ENCODE data around the gene TECPR1. TPM values are rescaled to one million over a fixed set of nuclear protein-coding genes. Genes with fewer than 3 reads are reported as not detected.

Gene TECPR1
- total RNA-seq, 1 donor from 2014 or later: 15.1 TPM

DNA sequence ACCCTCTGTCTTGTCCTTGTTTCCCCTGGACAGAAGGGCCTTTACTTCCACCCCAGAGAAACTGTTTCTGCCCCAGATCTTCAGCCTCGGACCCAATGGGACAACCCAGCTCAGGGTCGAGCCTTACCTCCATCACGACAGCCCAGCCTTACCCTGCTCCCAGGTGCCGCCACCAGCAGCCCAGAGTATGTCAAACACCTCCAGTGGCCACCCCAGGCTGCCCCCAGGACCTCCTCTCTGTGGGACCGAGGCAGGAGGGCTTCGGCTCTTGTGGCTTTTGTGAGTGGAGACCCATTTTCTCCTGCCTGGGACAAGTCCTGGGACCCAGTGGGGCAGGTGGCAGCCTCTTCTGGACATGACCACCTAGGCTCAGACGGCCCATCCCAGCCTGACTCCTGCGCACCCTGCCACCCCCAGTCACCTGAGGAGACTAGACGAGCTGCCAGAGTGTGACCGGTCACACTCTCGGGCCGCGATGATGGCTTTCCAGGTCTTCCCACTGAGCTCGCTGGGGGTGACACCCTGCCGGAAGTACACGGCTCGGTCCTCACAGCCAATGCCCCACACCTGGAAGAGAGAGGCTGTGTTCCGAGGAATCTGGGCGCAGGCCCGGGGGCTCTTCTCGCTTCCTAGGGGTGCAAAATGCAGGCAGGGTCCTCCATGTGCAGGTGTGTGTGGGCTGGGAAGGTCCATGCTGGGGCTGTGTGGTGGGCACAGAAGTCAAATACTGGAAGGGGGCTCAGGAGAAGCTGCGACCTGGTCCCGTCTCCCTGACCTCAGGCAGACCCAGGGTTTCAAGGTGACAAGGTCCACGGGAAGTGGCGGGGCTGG lies 15.5 kb downstream of the TECPR1 start:
- H3K4me1 ChIP-seq (ENCODE audit: control insufficient read depth in 3 of 3, insufficient read depth in 3 of 3, low read length in 3 of 3): no peaks in the 10 kb centered on the region
- H3K9me3 ChIP-seq (ENCODE audit: control insufficient read depth in 3 of 3, low read length in 3 of 3): no peaks in the 10 kb centered on the region
- H3K27me3 ChIP-seq (ENCODE audit: control insufficient read depth in 3 of 3, insufficient read depth in 3 of 3, low read length in 3 of 3): no peaks in the 10 kb centered on the region
- H3K27ac ChIP-seq (ENCODE audit: low read depth, low read length): no peak overlapping the region
- no peak overlapping the region for H3K4me3 ChIP-seq (ENCODE audit: low read length in 3 of 3)
- peaks cover 15 to 40% (median 27%) of the 10 kb centered on the region in 3 donors for H3K36me3 ChIP-seq (ENCODE audit: control insufficient read depth in 3 of 3, insufficient read depth in 3 of 3, low read length in 3 of 3)
- no peak overlapping the region for H3K9ac ChIP-seq (ENCODE audit: low read depth in 1 of 3, low read length in 3 of 3)

DNA sequence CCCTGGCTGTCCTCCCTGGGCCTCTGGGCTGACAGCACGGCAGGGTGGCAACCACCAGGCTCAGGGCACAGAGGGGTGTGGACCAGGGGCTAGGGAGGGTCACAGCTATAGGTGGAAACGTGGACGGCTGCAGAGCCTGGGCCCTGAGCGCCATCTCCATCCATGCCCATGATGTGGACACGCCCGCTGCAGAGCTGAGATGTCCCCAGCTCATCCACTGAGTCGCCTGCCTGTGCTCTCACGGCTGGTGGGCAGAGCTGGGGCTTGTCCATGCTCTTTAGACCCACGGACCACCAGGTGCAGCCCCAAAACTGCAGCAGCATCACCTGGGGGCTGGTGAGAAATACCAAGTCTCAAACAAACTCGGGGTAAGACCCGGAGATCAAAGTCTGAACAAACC lies 16.1 kb downstream of the TECPR1 start:
- peaks cover 15 to 37% (median 23%) of the 10 kb centered on the region in 3 donors for H3K36me3 ChIP-seq (ENCODE audit: control insufficient read depth in 3 of 3, insufficient read depth in 3 of 3, low read length in 3 of 3)
- H3K4me3 ChIP-seq (ENCODE audit: low read length in 3 of 3): no peak overlapping the region
- no peaks in the 10 kb centered on the region for H3K27me3 ChIP-seq (ENCODE audit: control insufficient read depth in 3 of 3, insufficient read depth in 3 of 3, low read length in 3 of 3)
- no peaks in the 10 kb centered on the region for H3K9me3 ChIP-seq (ENCODE audit: control insufficient read depth in 3 of 3, low read length in 3 of 3)
- H3K4me1 ChIP-seq (ENCODE audit: control insufficient read depth in 3 of 3, insufficient read depth in 3 of 3, low read length in 3 of 3): no peaks in the 10 kb centered on the region
- no peak overlapping the region for H3K27ac ChIP-seq (ENCODE audit: low read depth, low read length)
- H3K9ac ChIP-seq (ENCODE audit: low read depth in 1 of 3, low read length in 3 of 3): no peak overlapping the region

DNA sequence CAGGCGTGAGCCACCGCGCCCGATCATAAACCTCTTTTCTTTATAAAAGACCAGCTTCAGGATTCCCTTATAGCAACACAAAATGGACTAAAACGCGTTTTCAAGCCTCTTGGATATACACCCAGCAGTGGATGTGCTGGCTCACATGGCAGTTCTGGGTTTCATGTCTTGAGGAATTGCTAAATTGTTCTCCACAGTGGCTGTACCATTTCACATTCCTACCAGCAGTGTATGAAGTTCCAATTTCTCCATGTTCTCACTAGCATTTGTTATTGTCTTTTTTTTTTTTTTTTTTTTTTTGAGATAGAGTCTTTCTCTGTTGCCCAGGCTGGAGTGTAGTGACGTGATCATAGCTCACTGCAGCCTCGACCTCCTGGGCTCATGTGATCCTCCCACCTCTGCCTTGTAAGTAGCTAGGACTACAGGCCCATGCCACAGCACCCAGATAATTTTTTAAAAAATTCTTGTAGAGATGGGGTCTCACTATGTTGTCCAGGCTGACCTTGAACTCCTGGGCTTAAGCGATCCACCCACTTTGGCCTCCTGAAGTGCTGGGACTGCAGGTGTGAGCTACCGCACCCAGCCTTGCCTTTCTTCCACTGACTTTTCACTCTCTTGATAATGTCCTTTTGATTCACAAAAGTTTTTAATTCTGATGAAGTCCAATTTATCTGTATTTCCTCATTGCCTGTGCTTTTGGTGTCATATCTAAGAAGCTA lies 17.4 kb downstream of the TECPR1 start:
- no peak overlapping the region for H3K4me3 ChIP-seq (ENCODE audit: low read length in 3 of 3)
- no peak overlapping the region for H3K9ac ChIP-seq (ENCODE audit: low read depth in 1 of 3, low read length in 3 of 3)
- H3K4me1 ChIP-seq (ENCODE audit: control insufficient read depth in 3 of 3, insufficient read depth in 3 of 3, low read length in 3 of 3): peaks cover under 1 to 2% (median under 1%) of the 10 kb centered on the region in 3 donors
- H3K9me3 ChIP-seq (ENCODE audit: control insufficient read depth in 3 of 3, low read length in 3 of 3): no peaks in the 10 kb centered on the region
- H3K27ac ChIP-seq (ENCODE audit: low read depth, low read length): no peak overlapping the region
- H3K36me3 ChIP-seq (ENCODE audit: control insufficient read depth in 3 of 3, insufficient read depth in 3 of 3, low read length in 3 of 3): peaks cover 13 to 31% (median 18%) of the 10 kb centered on the region in 3 donors
- H3K27me3 ChIP-seq (ENCODE audit: control insufficient read depth in 3 of 3, insufficient read depth in 3 of 3, low read length in 3 of 3): no peaks in the 10 kb centered on the region

DNA sequence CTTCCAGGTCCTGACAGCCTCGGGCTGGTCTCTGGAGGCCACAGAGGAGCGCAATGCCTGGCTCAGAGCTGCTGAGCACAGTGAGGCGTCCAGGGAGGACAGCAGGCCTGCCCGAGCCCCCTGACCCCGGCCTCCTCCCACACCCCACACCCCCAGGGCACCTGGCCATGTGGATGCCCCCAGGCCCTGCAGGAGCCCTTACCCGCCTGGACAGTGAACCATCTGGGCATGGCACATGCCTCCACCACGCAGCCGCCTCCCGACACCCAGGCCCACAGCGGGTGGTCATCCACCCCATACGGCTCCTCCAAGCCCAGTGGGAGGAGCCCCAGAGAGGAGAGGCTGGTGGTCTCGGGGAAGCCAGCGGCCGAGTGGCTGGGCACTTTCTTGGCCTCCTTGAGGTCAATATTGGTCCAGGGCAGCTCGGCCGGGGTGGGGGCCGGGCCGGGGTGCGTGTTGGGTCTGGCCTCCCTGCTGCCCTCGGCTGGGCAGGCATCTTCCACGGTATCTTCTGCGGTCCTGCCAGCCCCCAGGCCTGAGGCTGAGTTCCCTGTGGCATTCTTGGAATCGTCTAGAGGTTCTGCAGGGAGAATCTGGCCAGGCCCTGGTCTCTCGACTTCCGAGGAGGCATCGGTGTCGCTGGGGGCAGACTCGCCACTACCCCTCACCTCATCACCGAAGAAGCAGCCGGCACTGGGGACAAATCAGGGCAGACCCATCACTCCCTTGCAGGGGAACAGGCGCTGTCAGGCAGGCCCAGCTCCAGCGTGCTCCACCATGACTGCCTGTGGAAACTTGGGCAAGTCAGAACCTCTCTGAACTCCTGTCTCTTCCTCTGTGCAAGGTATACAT lies 18.6 kb downstream of the TECPR1 start:
- Histone ChIP-seq H3K9ac (ENCODE audit: low read depth in 1 of 3, low read length in 3 of 3) (no peak overlapping the region), H3K4me3 (ENCODE audit: low read length in 3 of 3) (no peak overlapping the region), H3K36me3 (ENCODE audit: control insufficient read depth in 3 of 3, insufficient read depth in 3 of 3, low read length in 3 of 3) (peaks cover 8 to 22% (median 8%) of the 10 kb centered on the region in 3 donors), H3K27me3 (ENCODE audit: control insufficient read depth in 3 of 3, insufficient read depth in 3 of 3, low read length in 3 of 3) (no peaks in the 10 kb centered on the region), H3K4me1 (ENCODE audit: control insufficient read depth in 3 of 3, insufficient read depth in 3 of 3, low read length in 3 of 3) (peaks cover 6 to 10% (median 8%) of the 10 kb centered on the region in 3 donors), H3K27ac (ENCODE audit: low read depth, low read length) (no peak overlapping the region), H3K9me3 (ENCODE audit: control insufficient read depth in 3 of 3, low read length in 3 of 3) (no peaks in the 10 kb centered on the region)

DNA sequence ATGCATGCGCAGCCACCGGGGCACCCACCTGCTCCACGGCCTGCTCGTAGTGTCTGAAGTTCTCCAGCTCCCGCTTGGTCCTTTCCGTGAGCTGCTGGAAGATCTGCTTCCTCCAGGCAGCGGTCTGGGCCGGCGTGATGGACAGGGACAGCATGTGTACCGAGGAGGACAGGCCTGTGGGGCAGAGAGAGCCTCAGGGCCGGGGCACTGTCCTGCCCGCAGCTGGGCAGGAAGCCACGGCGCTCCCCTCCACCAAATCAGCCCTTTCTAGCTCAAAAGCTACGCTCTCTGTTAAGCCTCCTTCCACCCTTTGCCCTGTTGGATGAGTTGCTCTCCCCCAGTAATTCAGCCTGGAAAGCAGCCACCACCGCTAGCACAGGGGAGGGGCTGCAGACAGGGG lies 19.2 kb downstream of the TECPR1 start:
- Histone ChIP-seq H3K4me1 (ENCODE audit: control insufficient read depth in 3 of 3, insufficient read depth in 3 of 3, low read length in 3 of 3) (peaks cover 6 to 10% (median 8%) of the 10 kb centered on the region in 3 donors), H3K4me3 (ENCODE audit: low read length in 3 of 3) (no peak overlapping the region), H3K27ac (ENCODE audit: low read depth, low read length) (no peak overlapping the region), H3K9ac (ENCODE audit: low read depth in 1 of 3, low read length in 3 of 3) (no peak overlapping the region), H3K9me3 (ENCODE audit: control insufficient read depth in 3 of 3, low read length in 3 of 3) (no peaks in the 10 kb centered on the region), H3K27me3 (ENCODE audit: control insufficient read depth in 3 of 3, insufficient read depth in 3 of 3, low read length in 3 of 3) (no peaks in the 10 kb centered on the region), H3K36me3 (ENCODE audit: control insufficient read depth in 3 of 3, insufficient read depth in 3 of 3, low read length in 3 of 3) (peaks cover 9 to 20% (median 9%) of the 10 kb centered on the region in 3 donors)

DNA sequence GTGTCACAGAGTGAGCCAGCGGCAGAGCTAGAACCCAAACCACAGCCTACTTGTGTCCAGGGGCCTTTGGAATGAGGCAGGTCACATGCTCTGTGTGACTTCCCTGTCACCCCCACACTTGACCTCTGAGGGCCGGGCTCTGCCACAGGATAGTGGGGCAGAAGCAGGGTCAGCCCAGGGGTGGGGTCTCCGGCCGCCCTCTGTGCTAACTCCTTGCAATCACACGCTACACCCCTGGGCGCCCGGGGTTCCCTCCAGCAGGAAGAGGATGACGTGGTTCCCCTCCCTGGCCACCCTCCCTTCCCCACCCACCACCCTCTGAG lies 19.8 kb downstream of the TECPR1 start:
- peaks cover 10 to 20% (median 10%) of the 10 kb centered on the region in 3 donors for H3K36me3 ChIP-seq (ENCODE audit: control insufficient read depth in 3 of 3, insufficient read depth in 3 of 3, low read length in 3 of 3)

DNA sequence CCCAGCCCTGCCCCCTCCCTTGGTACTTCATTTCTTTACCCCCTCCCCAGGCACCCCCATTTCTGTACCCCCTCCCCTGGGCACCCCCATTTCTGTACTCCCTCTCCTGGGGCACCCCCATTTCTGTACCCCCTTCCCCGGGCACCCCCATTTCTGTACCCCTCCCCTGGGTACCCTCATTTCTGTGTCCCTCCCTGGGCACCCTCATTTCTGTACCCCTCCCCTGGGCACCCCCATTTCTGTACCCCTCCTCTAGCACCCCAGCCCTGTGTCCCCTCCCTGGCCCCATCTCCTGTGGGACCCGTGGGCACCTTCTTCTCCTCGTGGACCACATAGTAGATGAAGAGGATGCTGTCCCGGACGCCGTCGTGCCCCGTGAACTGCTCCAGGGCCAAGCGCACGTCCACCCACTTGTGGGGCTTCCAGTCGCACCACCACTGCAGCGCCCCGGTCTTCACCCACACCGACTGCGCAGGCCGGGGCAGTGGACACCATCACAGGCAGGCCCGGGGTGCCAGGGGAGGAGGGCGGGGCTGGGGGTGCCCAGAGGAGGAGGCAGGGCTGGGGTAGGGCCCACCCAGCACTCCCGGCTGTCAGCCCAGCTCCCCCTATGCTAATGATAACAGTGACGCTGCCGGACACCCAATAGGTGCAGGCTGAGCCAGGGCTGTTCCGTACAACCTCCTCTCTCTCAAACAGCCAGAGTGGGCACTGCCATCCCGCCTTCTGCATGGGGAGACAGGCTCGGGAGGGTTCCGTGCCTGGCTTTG lies 20.4 kb downstream of the TECPR1 start:
- Histone ChIP-seq H3K36me3 (ENCODE audit: control insufficient read depth in 3 of 3, insufficient read depth in 3 of 3, low read length in 3 of 3) (peaks cover 10 to 16% (median 10%) of the 10 kb centered on the region in 3 donors), H3K27me3 (ENCODE audit: control insufficient read depth in 3 of 3, insufficient read depth in 3 of 3, low read length in 3 of 3) (no peaks in the 10 kb centered on the region), H3K9me3 (ENCODE audit: control insufficient read depth in 3 of 3, low read length in 3 of 3) (no peaks in the 10 kb centered on the region), H3K4me3 (ENCODE audit: low read length in 3 of 3) (no peak overlapping the region), H3K27ac (ENCODE audit: low read depth, low read length) (no peak overlapping the region), H3K9ac (ENCODE audit: low read depth in 1 of 3, low read length in 3 of 3) (no peak overlapping the region), H3K4me1 (ENCODE audit: control insufficient read depth in 3 of 3, insufficient read depth in 3 of 3, low read length in 3 of 3) (peaks cover 6 to 10% (median 8%) of the 10 kb centered on the region in 3 donors)

More for the DNA sequence above, 19.8 kb downstream of the TECPR1 start:
- Histone ChIP-seq H3K9me3 (ENCODE audit: control insufficient read depth in 3 of 3, low read length in 3 of 3) (no peaks in the 10 kb centered on the region), H3K4me1 (ENCODE audit: control insufficient read depth in 3 of 3, insufficient read depth in 3 of 3, low read length in 3 of 3) (peaks cover 6 to 10% (median 8%) of the 10 kb centered on the region in 3 donors), H3K27ac (ENCODE audit: low read depth, low read length) (no peak overlapping the region), H3K27me3 (ENCODE audit: control insufficient read depth in 3 of 3, insufficient read depth in 3 of 3, low read length in 3 of 3) (no peaks in the 10 kb centered on the region), H3K9ac (ENCODE audit: low read depth in 1 of 3, low read length in 3 of 3) (no peak overlapping the region), H3K4me3 (ENCODE audit: low read length in 3 of 3) (no peak overlapping the region)

DNA sequence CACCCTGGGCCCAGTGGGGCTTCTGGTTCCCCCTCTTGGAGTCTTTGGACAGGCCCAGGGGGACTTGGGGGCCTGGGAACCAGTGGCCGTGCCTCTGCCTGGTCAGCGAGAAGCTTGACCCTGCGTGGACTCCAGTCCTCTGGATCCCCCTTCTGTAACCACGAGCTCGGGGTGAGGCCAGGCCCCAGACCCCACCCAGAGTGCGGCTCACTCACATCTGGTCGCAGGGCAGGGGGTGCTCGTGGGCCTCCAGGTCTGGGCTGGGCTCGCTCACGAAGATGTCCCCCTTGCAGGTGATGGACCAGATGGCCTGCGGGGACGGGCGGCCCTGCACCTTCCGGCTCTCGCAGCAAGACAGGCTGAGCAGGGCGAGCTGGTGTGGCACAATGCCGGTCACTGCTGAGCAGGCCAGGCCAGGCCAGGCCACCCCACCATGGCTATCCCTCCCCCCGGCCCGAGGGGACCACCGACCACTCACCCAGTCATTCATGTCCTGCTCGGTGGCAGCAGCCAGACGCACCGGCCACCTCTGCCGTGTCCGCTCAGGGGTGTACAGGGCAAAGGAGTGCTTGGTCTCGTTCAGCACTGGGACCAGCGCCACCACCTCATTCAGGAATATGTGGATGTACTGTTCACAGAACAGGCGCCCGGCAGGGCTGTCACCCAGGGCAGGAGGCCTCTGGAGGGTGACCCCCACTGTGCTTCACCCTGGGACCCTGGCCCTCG lies 21.1 kb downstream of the TECPR1 start:
- peaks cover 6 to 10% (median 8%) of the 10 kb centered on the region in 3 donors for H3K4me1 ChIP-seq (ENCODE audit: control insufficient read depth in 3 of 3, insufficient read depth in 3 of 3, low read length in 3 of 3)
- H3K4me3 ChIP-seq (ENCODE audit: low read length in 3 of 3): no peak overlapping the region
- no peaks in the 10 kb centered on the region for H3K27me3 ChIP-seq (ENCODE audit: control insufficient read depth in 3 of 3, insufficient read depth in 3 of 3, low read length in 3 of 3)
- peaks cover 12 to 16% (median 14%) of the 10 kb centered on the region in 3 donors for H3K36me3 ChIP-seq (ENCODE audit: control insufficient read depth in 3 of 3, insufficient read depth in 3 of 3, low read length in 3 of 3)
- H3K27ac ChIP-seq (ENCODE audit: low read depth, low read length): no peak overlapping the region
- H3K9me3 ChIP-seq (ENCODE audit: control insufficient read depth in 3 of 3, low read length in 3 of 3): no peaks in the 10 kb centered on the region
- H3K9ac ChIP-seq (ENCODE audit: low read depth in 1 of 3, low read length in 3 of 3): no peak overlapping the region
